Mesenchymal stem cell (in vitro differentiated cells and primary cell): Measurements from ENCODE around the gene PLXNA2.

Experiments
- DNase-seq: peaks from one replicate; pipeline ENCODE4 v3.0.0-alpha.2; 2013
- H2AFZ ChIP-seq: one replicate; pipeline ENCODE4 v1.6.1; 2013; ENCODE audit warnings: low read depth, mild to moderate bottlenecking, control low read depth, inconsistent platforms, low read length, moderate library complexity
- H2AK5ac ChIP-seq: 2 replicates; pipeline ENCODE4 v1.6.1; 2013; ENCODE audit warnings: low read length, moderate library complexity, mild to moderate bottlenecking, inconsistent platforms; ENCODE audit not compliant: severe bottlenecking
- H2BK120ac ChIP-seq: one replicate; pipeline ENCODE4 v1.6.1; 2013; ENCODE audit warnings: low read depth, mild to moderate bottlenecking, inconsistent platforms, low read length, moderate library complexity
- H2BK12ac ChIP-seq, 2 experiments: one replicate each; pipeline ENCODE4 v1.6.1; 2013; ENCODE audit warnings: inconsistent platforms in 2 of 2, low read length in 2 of 2, mild to moderate bottlenecking in 2 of 2, moderate library complexity in 2 of 2, control low read depth in 1 of 2
- H2BK15ac ChIP-seq: one replicate; pipeline ENCODE4 v1.6.1; 2013; ENCODE audit warnings: mild to moderate bottlenecking, low read depth, inconsistent platforms; ENCODE audit not compliant: poor library complexity, severe bottlenecking
- H2BK5ac ChIP-seq: 2 replicates; pipeline ENCODE4 v1.6.1; 2013; ENCODE audit warnings: low read depth, mild to moderate bottlenecking, low read length, control low read depth, inconsistent platforms; ENCODE audit not compliant: poor library complexity, severe bottlenecking
- H3K14ac ChIP-seq, 2 experiments: one replicate each; pipeline ENCODE4 v1.6.1; 2013; ENCODE audit warnings: inconsistent platforms in 2 of 2, low read length in 2 of 2, control low read depth in 1 of 2, mild to moderate bottlenecking in 1 of 2, moderate library complexity in 1 of 2
- H3K18ac ChIP-seq, 2 experiments: one replicate each; pipeline ENCODE4 v1.6.1; 2013; ENCODE audit warnings: inconsistent platforms in 2 of 2, low read length in 2 of 2, control low read depth in 1 of 2, low read depth in 1 of 2, mild to moderate bottlenecking in 1 of 2
- H3K23ac ChIP-seq, 2 experiments: one replicate each; pipeline ENCODE4 v1.6.1; 2013; ENCODE audit warnings: inconsistent platforms in 2 of 2, low read length in 2 of 2, mild to moderate bottlenecking in 2 of 2, moderate library complexity in 2 of 2, control low read depth in 1 of 2
- H3K27ac ChIP-seq: 2 replicates; pipeline ENCODE4 v1.5.1; 2013; ENCODE audit warnings: mild to moderate bottlenecking, moderate library complexity, low read length, control low read depth, inconsistent platforms; ENCODE audit not compliant: poor library complexity, severe bottlenecking
- H3K27me3 ChIP-seq, 2 experiments: 2 replicates each; pipeline versions ENCODE4 v1.6.1 to v1.7.0; 2013; ENCODE audit warnings: low read length in 2 of 2, mild to moderate bottlenecking in 2 of 2, moderate library complexity in 2 of 2, control low read depth in 1 of 2, inconsistent platforms in 1 of 2; ENCODE audit not compliant: control insufficient read depth in 1 of 2, insufficient read depth in 1 of 2
- H3K36me3 ChIP-seq, 2 experiments: 2 replicates each; pipeline versions ENCODE4 v1.6.1 to v1.7.0; 2013; ENCODE audit warnings: low read length in 2 of 2, control low read depth in 1 of 2, inconsistent platforms in 1 of 2, low read depth in 1 of 2, mild to moderate bottlenecking in 1 of 2; ENCODE audit not compliant: insufficient read depth in 2 of 2, control insufficient read depth in 1 of 2
- H3K4ac ChIP-seq, 2 experiments: one replicate each; pipeline ENCODE4 v1.6.1; 2013; ENCODE audit warnings: inconsistent platforms in 2 of 2, low read length in 2 of 2, mild to moderate bottlenecking in 2 of 2, moderate library complexity in 2 of 2, control low read depth in 1 of 2, low read depth in 1 of 2
- H3K4me1 ChIP-seq: 2 replicates; pipeline ENCODE4 v1.6.1; 2013; ENCODE audit warnings: low read depth, low read length, control low read depth; ENCODE audit not compliant: control insufficient read depth, insufficient read depth
- H3K4me2 ChIP-seq: 2 replicates; pipeline ENCODE4 v1.6.1; 2013; ENCODE audit warnings: low read length, mild to moderate bottlenecking, inconsistent platforms; ENCODE audit not compliant: poor library complexity, severe bottlenecking
- H3K4me3 ChIP-seq, 2 experiments: 2 replicates each; pipeline versions ENCODE4 v1.5.1 to v1.7.0; 2013; ENCODE audit warnings: low read length in 2 of 2, mild to moderate bottlenecking in 2 of 2, control low read depth in 1 of 2, low read depth in 1 of 2; ENCODE audit not compliant: insufficient read depth in 1 of 2
- H3K79me1 ChIP-seq: replicated peaks from 2 replicates; pipeline ENCODE4 v1.6.1; 2013; ENCODE audit warnings: mild to moderate bottlenecking, control low read depth, low read length, inconsistent platforms; ENCODE audit not compliant: poor library complexity, severe bottlenecking
- H3K9ac ChIP-seq: 2 replicates; pipeline ENCODE4 v1.7.0; 2013; ENCODE audit warnings: mild to moderate bottlenecking, low read length, moderate library complexity
- H3K9me3 ChIP-seq: 2 replicates; pipeline ENCODE4 v1.7.0; 2013; ENCODE audit warnings: mild to moderate bottlenecking, low read length; ENCODE audit not compliant: control insufficient read depth
- H4K8ac ChIP-seq: one replicate; pipeline ENCODE4 v1.6.1; 2013; ENCODE audit warnings: inconsistent platforms, mild to moderate bottlenecking, low read length, moderate library complexity
- H4K91ac ChIP-seq: one replicate; pipeline ENCODE4 v1.6.1; 2013; ENCODE audit warnings: mild to moderate bottlenecking, low read length, inconsistent platforms
- WGBS: methylation state at CpG from one replicate; pipeline ENCODE4 v1.1.7; 2013; ENCODE audit warnings: mixed read lengths; 5-methylcytosine and 5-hydroxymethylcytosine counted together

The PLXNA2 gene

DNA sequence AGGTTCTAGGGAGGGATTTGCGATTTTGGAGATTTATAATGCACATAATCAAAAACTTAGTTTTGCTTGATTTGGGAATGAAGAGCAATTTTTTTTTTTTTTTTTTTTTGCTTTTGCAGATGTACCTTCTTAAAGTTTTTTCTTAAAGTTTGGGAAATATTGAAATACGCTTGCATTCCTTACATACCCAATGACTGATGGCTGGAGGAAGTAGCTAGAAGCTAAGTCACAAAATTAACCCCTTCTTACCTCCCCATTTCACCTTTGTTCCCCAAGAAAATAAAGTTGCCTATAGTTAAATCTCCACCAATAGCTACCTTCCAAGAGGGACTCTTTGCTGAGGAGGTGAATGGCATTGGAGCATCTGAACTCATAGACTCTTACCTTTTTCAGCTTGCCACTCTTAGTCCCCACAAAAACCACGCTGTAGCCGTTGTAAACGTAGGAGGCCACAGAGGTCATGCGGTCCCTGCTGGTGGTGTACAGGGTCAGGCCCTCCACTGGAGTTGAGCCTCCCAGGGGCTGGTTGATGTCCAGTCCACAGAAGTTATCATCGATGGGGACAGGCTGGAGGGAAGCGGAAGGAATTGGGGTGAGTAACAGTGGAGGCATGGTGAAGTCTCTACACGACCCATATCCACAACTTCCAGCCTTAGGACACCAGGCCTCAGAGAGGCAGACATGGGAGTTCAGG lies 34.1 kb downstream of the PLXNA2 start:
- peak overlapping the region; percentile 35 to 89 for H2BK12ac ChIP-seq
- WGBS = 66% methylated on average over 6 of the region's 9 CpGs

DNA sequence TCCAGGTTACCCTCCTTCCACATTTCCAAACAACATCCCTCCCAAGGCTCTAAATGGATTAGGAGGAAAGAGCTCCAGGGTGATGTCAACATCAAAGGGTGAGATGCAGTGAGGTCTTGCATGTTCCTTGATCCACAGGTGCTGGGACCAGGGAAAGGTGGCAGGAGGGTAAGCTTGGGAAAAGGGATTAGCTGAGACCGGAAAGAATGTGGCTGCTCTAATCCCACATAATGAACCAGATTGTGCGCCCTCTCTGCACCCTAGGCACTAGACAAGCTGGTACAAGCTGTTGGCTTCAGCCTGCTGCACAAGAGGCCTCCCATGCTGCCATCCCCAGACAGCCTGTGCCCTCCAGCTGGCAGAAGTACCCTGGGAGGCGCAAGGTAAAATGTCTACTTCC lies 34.9 kb downstream of the PLXNA2 start:
- peak overlapping the region; percentile 81 for H2BK120ac ChIP-seq
- no peaks in the 10 kb centered on the region for H3K36me3 ChIP-seq
- peak overlapping the region; percentile 87 to 93 for H2BK12ac ChIP-seq
- no peak overlapping the region for H2BK5ac ChIP-seq
- H3K18ac ChIP-seq = peak overlapping the region; percentile 58 to 65
- peak overlapping the region; percentile 70 for H4K91ac ChIP-seq
- no peaks in the 10 kb centered on the region for H3K9me3 ChIP-seq
- H3K4me1 ChIP-seq = peaks cover 20% of the 10 kb centered on the region
- H3K23ac ChIP-seq = no peak overlapping the region
- H2AK5ac ChIP-seq = peak overlapping the region; percentile 6
- H3K4ac ChIP-seq = peak overlapping the region in 1 of 2 experiments; percentile 42
- no peaks in the 10 kb centered on the region for H3K27me3 ChIP-seq
- H3K4me3 ChIP-seq = no peak overlapping the region
- H3K27ac ChIP-seq = peak overlapping the region; percentile 2
- 75% methylated on average over 3 of the region's 3 CpGs for WGBS
- H4K8ac ChIP-seq = peak overlapping the region; percentile 19
- H3K79me1 ChIP-seq = no peaks in the 10 kb centered on the region
- no peak overlapping the region for H3K9ac ChIP-seq
- H2AFZ ChIP-seq = no peak overlapping the region
- no peak overlapping the region for H3K4me2 ChIP-seq
- DNase-seq = no peak
- peak overlapping the region; percentile 50 for H2BK15ac ChIP-seq
- H3K14ac ChIP-seq = no peak overlapping the region

More for the DNA sequence above, 34.1 kb downstream of the PLXNA2 start:
- Histone ChIP-seq H3K18ac (peak overlapping the region in 1 of 2 experiments; percentile 84), H2BK5ac (no peak overlapping the region), H3K9ac (no peak overlapping the region), H2AK5ac (peak overlapping the region; percentile 54), H3K23ac (no peak overlapping the region), H3K4me1 (peaks cover 20% of the 10 kb centered on the region), H3K36me3 (no peaks in the 10 kb centered on the region), H4K91ac (peak overlapping the region; percentile 44), H3K14ac (peak overlapping the region in 1 of 2 experiments; percentile 2), H3K27ac (no peak overlapping the region), H3K4me2 (no peak overlapping the region), H2BK15ac (no peak overlapping the region), H2BK120ac (peak overlapping the region; percentile 8), H3K27me3 (no peaks in the 10 kb centered on the region), H3K4ac (peak overlapping the region; percentile 3 to 19), H4K8ac (no peak overlapping the region), H3K9me3 (no peaks in the 10 kb centered on the region), H2AFZ (no peak overlapping the region), H3K79me1 (no peaks in the 10 kb centered on the region), H3K4me3 (no peak overlapping the region)
- no peak for DNase-seq

DNA sequence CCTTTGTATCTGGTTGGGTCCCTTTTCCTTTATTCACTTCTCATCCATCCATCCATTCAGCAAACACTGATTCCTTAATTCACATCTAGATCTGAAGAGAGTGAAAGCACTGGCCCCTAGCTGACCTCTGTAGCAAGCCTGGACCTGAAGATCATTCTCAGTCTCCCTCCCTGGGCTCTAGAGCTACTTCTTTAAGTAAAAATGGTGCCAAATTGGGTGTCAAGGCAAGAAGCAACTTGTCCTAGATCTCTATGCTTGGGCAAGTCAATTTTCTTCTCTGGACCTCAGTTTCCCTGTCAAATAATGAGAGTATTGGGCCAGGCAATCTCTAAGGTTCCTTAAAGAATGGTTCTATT lies 36.1 kb downstream of the PLXNA2 start:
- no peak overlapping the region for H3K23ac ChIP-seq
- H3K9me3 ChIP-seq = no peaks in the 10 kb centered on the region
- H2BK5ac ChIP-seq = no peak overlapping the region
- no peak overlapping the region for H3K4me2 ChIP-seq
- H3K27me3 ChIP-seq = no peaks in the 10 kb centered on the region
- no peak for DNase-seq
- peaks cover 20% of the 10 kb centered on the region for H3K4me1 ChIP-seq
- no peak overlapping the region for H2AFZ ChIP-seq
- no peak overlapping the region for H3K9ac ChIP-seq
- no peak overlapping the region for H3K4me3 ChIP-seq
- peak overlapping the region; percentile 66 for H4K8ac ChIP-seq
- H2BK15ac ChIP-seq = no peak overlapping the region
- no peaks in the 10 kb centered on the region for H3K79me1 ChIP-seq
- H3K14ac ChIP-seq = no peak overlapping the region
- H3K27ac ChIP-seq = peak overlapping the region; percentile 53
- peak overlapping the region; percentile 14 to 73 for H3K18ac ChIP-seq
- peak overlapping the region; percentile 1 to 90 for H3K4ac ChIP-seq
- peak overlapping the region; percentile 52 for H4K91ac ChIP-seq
- H3K36me3 ChIP-seq = no peaks in the 10 kb centered on the region
- H2BK120ac ChIP-seq = peak overlapping the region; percentile 21
- peak overlapping the region; percentile 17 for H2AK5ac ChIP-seq
- peak overlapping the region; percentile 54 to 96 for H2BK12ac ChIP-seq

DNA sequence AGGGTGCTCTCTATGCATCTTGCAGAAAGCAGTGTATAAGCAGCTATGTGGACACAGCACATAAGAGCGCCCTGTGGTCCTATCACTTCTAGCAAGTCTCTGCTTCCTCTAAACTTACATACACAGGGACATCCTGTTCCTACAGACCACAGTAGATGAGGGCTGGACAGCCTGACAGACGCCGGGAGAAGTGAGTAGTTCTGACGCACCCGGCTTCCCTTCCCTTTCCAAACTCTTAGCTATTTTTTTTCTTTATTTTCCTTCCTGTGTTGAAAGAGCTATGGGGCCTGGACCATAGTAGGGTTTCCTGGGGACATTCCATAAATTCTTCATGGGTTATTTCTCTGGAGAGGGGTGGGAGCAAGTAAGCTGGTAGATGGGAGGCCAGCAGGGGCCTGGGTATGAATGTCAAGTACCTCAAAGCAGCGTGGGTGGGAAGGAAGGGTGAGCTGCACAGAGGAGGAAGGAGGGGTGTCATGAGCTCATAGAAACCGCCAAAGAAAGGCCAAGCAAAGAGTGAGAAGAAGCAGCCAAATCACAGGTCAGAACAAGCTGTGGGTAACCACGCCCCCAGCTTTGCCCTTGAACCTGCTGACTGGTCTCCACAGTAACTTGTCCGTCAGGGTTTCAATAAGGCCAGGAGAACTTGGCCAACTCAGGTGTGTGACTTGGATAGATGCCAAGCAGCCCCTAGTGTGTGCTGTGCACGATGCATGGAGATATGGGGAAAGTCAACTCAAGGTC lies 36.6 kb downstream of the PLXNA2 start:
- Histone ChIP-seq H4K91ac (peak overlapping the region; percentile 52), H3K4me1 (peaks cover 23% of the 10 kb centered on the region), H3K18ac (peak overlapping the region; percentile 56 to 73), H2BK5ac (no peak overlapping the region), H3K79me1 (no peaks in the 10 kb centered on the region), H3K27ac (peak overlapping the region; percentile 73), H2BK12ac (peak overlapping the region in 1 of 2 experiments; percentile 88), H2AFZ (no peak overlapping the region), H3K4me3 (no peak overlapping the region), H2BK120ac (peak overlapping the region; percentile 2), H3K4me2 (peak overlapping the region; percentile 25), H3K9ac (no peak overlapping the region), H2BK15ac (no peak overlapping the region), H3K9me3 (no peaks in the 10 kb centered on the region), H3K14ac (no peak overlapping the region), H3K36me3 (no peaks in the 10 kb centered on the region), H4K8ac (peak overlapping the region; percentile 66), H3K4ac (peak overlapping the region; percentile 1 to 90), H3K23ac (no peak overlapping the region), H3K27me3 (no peaks in the 10 kb centered on the region), H2AK5ac (peak overlapping the region; percentile 1)
- WGBS = 13% methylated on average over 10 of the region's 10 CpGs
- DNase-seq = peak; percentile 98
